WTC11 (cell line): ENCODE data around the gene ADD2. TPM values are rescaled to one million over a fixed set of nuclear protein-coding genes. Genes with fewer than 3 reads are reported as not detected.

Experiments
- ATAC-seq: fragments of 200-7000 bp; cut with Tn5 transposase; 2 replicates; pipeline ENCODE4 v1.10.0; 2021; ENCODE audit warnings: mild to moderate bottlenecking, moderate library complexity
- CTCF ChIA-PET: fragments of 300-600 bp; sonication (Branson Sonifier 250); formaldehyde crosslinking; loops from one replicate; lab custom pipeline; 2021; ENCODE audit warnings: antibody characterized with exemption; lab: Charles Lee
- POLR2A ChIA-PET: fragments of 350-600 bp; sonication (Branson Sonifier 250); formaldehyde crosslinking; loops from one replicate; lab custom pipeline; 2021; ENCODE audit warnings: antibody characterized with exemption; lab: Charles Lee
- DNase-seq: peaks from one replicate; pipeline ENCODE4 v3.0.0; 2021; ENCODE audit warnings: low spot score
- H3K27ac Mint-ChIP-seq: 2 replicates; pipeline ENCODE4 v1.8.0; 2021; ENCODE audit warnings: mixed read lengths
- H3K27me3 Mint-ChIP-seq: 2 replicates; pipeline ENCODE4 v1.8.0; 2021; ENCODE audit warnings: low read depth, mild to moderate bottlenecking, moderate library complexity, mixed read lengths
- H3K36me3 Mint-ChIP-seq: 2 replicates; pipeline ENCODE4 v1.8.0; 2021; ENCODE audit warnings: mixed read lengths
- H3K4me1 Mint-ChIP-seq: 2 replicates; pipeline ENCODE4 v1.8.0; 2022; ENCODE audit warnings: mixed read lengths
- H3K4me3 Mint-ChIP-seq: 2 replicates; pipeline ENCODE4 v1.8.0; 2021; ENCODE audit warnings: mild to moderate bottlenecking, moderate library complexity, mixed read lengths
- H3K9me3 Mint-ChIP-seq: 2 replicates; pipeline ENCODE4 v1.8.0; 2021; ENCODE audit warnings: mixed read lengths
- EMX1 ChIP-seq: fragments of 250-450 bp; sonication (Bioruptor Pico); IDR thresholded peaks from 2 replicates; pipeline ENCODE4 v1.8.0; 2021; ENCODE audit warnings: mild to moderate bottlenecking
- ESRRA ChIP-seq: sonication (generic); formaldehyde crosslinking; IDR thresholded peaks from 2 replicates; pipeline ENCODE4 v1.8.1; 2022; ENCODE audit warnings: mild to moderate bottlenecking, missing genetic modification reagents, borderline replicate concordance
- FOXP4 ChIP-seq: sonication (generic); formaldehyde crosslinking; IDR thresholded peaks from 2 replicates; pipeline ENCODE4 v1.8.0; 2022; ENCODE audit warnings: mild to moderate bottlenecking, missing genetic modification reagents
- JUN ChIP-seq: sonication (generic); formaldehyde crosslinking; IDR thresholded peaks from 2 replicates; pipeline ENCODE4 v1.8.0; 2023; ENCODE audit warnings: mild to moderate bottlenecking, missing genetic modification reagents
- MLX ChIP-seq: sonication (generic); formaldehyde crosslinking; IDR thresholded peaks from 2 replicates; pipeline ENCODE4 v1.8.1; 2023; ENCODE audit warnings: mild to moderate bottlenecking, missing genetic modification reagents, moderate library complexity
- NFATC4 ChIP-seq: fragments of 250-450 bp; sonication (Bioruptor Pico); IDR thresholded peaks from 2 replicates; pipeline ENCODE4 v1.9.0; 2021; ENCODE audit warnings: mild to moderate bottlenecking
- SMAD4 ChIP-seq: sonication (generic); formaldehyde crosslinking; IDR thresholded peaks from 2 replicates; pipeline ENCODE4 v1.8.0; 2022; ENCODE audit warnings: mild to moderate bottlenecking, missing genetic modification reagents
- TCF7 ChIP-seq: sonication (generic); formaldehyde crosslinking; IDR thresholded peaks from 2 replicates; pipeline ENCODE4 v1.8.0; 2022; ENCODE audit warnings: mild to moderate bottlenecking, low read depth, missing genetic modification reagents, moderate library complexity
- ZMAT4 ChIP-seq: fragments of 250-450 bp; sonication (Bioruptor Pico); IDR thresholded peaks from 2 replicates; pipeline ENCODE4 v1.9.0; 2021; ENCODE audit warnings: mild to moderate bottlenecking
- ZNF263 ChIP-seq: sonication (generic); formaldehyde crosslinking; IDR thresholded peaks from 2 replicates; pipeline ENCODE4 v1.8.1; 2022; ENCODE audit warnings: low read depth, mild to moderate bottlenecking, moderate library complexity, missing genetic modification reagents
- ZNF396 ChIP-seq: fragments of 250-450 bp; sonication (Bioruptor Pico); IDR thresholded peaks from 2 replicates; pipeline ENCODE4 v1.8.0; 2021; ENCODE audit warnings: mild to moderate bottlenecking, moderate library complexity, borderline replicate concordance
- ZNF425 ChIP-seq: fragments of 250-450 bp; sonication (Bioruptor Pico); conservative IDR thresholded peaks from 2 replicates; pipeline ENCODE4 v1.9.0; 2021; ENCODE audit warnings: mild to moderate bottlenecking
- total RNA-seq: library from RNA; stranded (reverse); gene quantifications from 3 replicates; pipeline ENCODE4 v1.2.3, GENCODE V29; 2021
- TF ChIP-seq, protein P1 (sequence below): sonication (generic); formaldehyde crosslinking; IDR thresholded peaks from 2 replicates; pipeline ENCODE4 v1.8.0; 2022; ENCODE audit warnings: mild to moderate bottlenecking, missing genetic modification reagents

The ADD2 gene
- total RNA-seq, 1 experiment from 2014 or later = 196 TPM

- no peaks in the 10 kb centered on the region for H3K9me3 Mint-ChIP-seq
- no peak overlapping the region for H3K27ac Mint-ChIP-seq
- POLR2A ChIA-PET = no interaction called here
- H3K4me3 Mint-ChIP-seq = no peak overlapping the region
- no peak for TF ChIP-seq EMX1 (CRISPR knock-in tag)
- TF ChIP-seq TCF7 = no peak
- no peak for TF ChIP-seq NFATC4 (CRISPR knock-in tag)
- TF ChIP-seq, all 79 proteins: peak for 0
- CTCF ChIA-PET = no interaction called here
- no peaks in the 10 kb centered on the region for H3K36me3 Mint-ChIP-seq
- H3K27me3 Mint-ChIP-seq = peaks cover 44% of the 10 kb centered on the region
- DNase-seq = no peak
- ATAC-seq = no peak
- H3K4me1 Mint-ChIP-seq = no peaks in the 10 kb centered on the region
Measured at GRCh38 chr2:70817284-70817954, 49.4 kb upstream of the ADD2 start.

DNA sequence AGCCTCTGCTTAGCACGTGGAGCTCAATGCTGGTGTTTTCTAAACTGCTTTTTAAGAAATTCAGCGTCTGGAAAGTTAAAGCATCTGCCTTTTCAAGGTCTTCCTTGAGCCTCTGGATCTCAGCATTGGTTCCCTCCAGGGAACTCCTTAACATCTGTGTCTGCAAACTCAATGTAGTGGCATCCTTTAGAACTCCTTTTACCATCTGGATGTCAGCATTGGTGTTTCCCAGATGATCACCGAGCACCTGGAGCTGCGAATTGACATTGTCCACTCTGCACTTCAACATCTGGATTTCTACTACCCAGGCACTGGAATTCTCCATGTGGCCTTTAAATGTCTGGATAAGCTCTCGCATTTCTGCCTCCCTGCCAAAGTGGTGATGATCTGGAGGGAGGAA, 48.7 kb upstream of the ADD2 start:
- H3K9me3 Mint-ChIP-seq = no peaks in the 10 kb centered on the region
- no peak for DNase-seq
- H3K27ac Mint-ChIP-seq = no peak overlapping the region
- CTCF ChIA-PET = no interaction called here
- ATAC-seq = no peak
- TF ChIP-seq SMAD4 = no peak
- no peak for TF ChIP-seq MLX
- TF ChIP-seq FOXP4 = no peak
- no peak for TF ChIP-seq ZNF396 (CRISPR knock-in tag)
- TF ChIP-seq ZMAT4 = no peak
- TF ChIP-seq ZNF425 = no peak
- no peak for TF ChIP-seq JUN (CRISPR knock-in tag)
- no peaks in the 10 kb centered on the region for H3K36me3 Mint-ChIP-seq
- H3K27me3 Mint-ChIP-seq = peaks cover 51% of the 10 kb centered on the region
- H3K4me3 Mint-ChIP-seq = no peak overlapping the region
- POLR2A ChIA-PET = no interaction called here
- H3K4me1 Mint-ChIP-seq = no peaks in the 10 kb centered on the region

DNA sequence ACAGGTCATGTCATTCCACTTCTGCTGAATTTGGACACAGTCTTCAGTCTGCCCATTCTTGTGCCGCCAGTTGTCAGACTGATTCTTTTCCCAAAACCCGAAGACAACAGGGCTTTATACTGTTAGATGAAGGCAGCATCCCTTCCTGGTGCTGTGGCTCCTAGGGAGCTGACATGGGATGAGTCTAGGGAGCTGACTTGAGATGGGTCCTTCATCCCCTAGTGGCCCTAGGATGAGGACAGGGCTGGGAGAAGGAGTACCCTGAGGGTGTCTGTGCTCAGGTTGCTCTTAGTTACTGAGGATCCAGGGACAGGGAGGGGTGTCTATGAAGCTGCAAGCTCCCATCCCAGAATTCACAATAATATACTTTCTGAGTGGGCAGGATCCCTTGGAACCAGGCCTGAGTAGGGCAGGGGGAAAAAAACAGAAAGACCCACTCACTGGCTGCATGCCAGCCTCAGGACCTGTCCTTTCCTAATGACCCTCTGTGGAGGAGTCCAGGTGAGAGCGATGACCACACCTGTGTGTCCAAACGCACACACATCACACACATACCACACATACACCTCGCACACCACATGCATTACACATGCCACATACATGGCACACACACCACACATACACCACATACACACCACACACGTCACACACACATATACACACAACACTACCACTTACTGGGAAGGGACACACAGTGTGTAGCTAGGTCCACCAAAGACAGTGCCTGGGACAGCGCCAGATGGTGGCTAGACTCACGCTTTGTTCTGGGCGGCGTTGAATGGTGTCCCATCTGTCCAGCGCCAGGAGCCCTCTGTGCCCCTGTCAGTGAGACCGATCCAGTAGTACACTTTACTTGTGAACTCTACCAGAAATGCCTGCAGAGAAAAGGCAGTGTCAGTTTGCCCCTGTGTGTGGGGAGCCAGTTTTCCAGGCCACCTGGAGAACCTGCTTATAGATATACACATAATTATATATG, 41.3 kb upstream of the ADD2 start:
- peaks cover 36% of the 10 kb centered on the region for H3K27me3 Mint-ChIP-seq
- POLR2A ChIA-PET = no interaction called here
- no peak overlapping the region for H3K4me3 Mint-ChIP-seq
- no peaks in the 10 kb centered on the region for H3K36me3 Mint-ChIP-seq
- no peak for TF ChIP-seq ESRRA (CRISPR knock-in tag)
- TF ChIP-seq, protein P1, sequence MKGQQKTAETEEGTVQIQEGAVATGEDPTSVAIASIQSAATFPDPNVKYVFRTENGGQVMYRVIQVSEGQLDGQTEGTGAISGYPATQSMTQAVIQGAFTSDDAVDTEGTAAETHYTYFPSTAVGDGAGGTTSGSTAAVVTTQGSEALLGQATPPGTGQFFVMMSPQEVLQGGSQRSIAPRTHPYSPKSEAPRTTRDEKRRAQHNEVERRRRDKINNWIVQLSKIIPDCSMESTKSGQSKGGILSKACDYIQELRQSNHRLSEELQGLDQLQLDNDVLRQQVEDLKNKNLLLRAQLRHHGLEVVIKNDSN (CRISPR knock-in tag) = no peak
- no peak for TF ChIP-seq ZNF263 (CRISPR knock-in tag)
- no peak for DNase-seq
- no peak overlapping the region for H3K27ac Mint-ChIP-seq
- CTCF ChIA-PET = interaction anchor here (1.2 to 1.7 kb wide), 4 partner anchors 16 to 151 kb away, joined by 3 to 5 read pairs (median 4); no protein-coding TSS in a partner anchor
- no peak for ATAC-seq
- H3K4me1 Mint-ChIP-seq = no peaks in the 10 kb centered on the region
- H3K9me3 Mint-ChIP-seq = no peaks in the 10 kb centered on the region
